HG03342 (cell line): Measurements from ENCODE around the gene SEMA3B.
"Not testable (repeated sequence)": the region's sequence is repeated elsewhere in the genome, so short reads cannot be mapped to it uniquely, and the experiment has no call there.

Source experiments
- ATAC-seq: cut with Tn5 transposase; IDR thresholded peaks from one replicate; pipeline ENCODE4 v1.9.1; 2021; ENCODE audit warnings: mild to moderate bottlenecking, moderate library complexity; ENCODE audit not compliant: unreplicated experiment

SEMA3B gene

GRCh38 chr3:50312041-50312440 is 43.1 kb downstream of the SEMA3B start:
- ATAC-seq, result not testable (repeated sequence)

GRCh38 chr3:50314342-50314741 is 45.4 kb downstream of the SEMA3B start:
- no peak for ATAC-seq

- no peak for ATAC-seq
Measured at GRCh38 chr3:50314816-50315215, 45.9 kb downstream of the SEMA3B start.

GRCh38 chr3:50316657-50317242 is 47.8 kb downstream of the SEMA3B start:
- ATAC-seq, result no peak

- ATAC-seq, result no peak
Measured at GRCh38 chr3:50317300-50317699, 48.4 kb downstream of the SEMA3B start.

- ATAC-seq, result no peak
Measured at GRCh38 chr3:50318163-50318562, 49.2 kb downstream of the SEMA3B start.

- ATAC-seq, result no peak
Measured at GRCh38 chr3:50318615-50319014, 49.7 kb downstream of the SEMA3B start.

- ATAC-seq, result no peak
Measured at GRCh38 chr3:50319181-50319893, 50.4 kb downstream of the SEMA3B start.

- no peak for ATAC-seq
Measured at GRCh38 chr3:50319894-50320625, 51.1 kb downstream of the SEMA3B start.

- ATAC-seq, result peak; percentile 36
Measured at GRCh38 chr3:50320853-50321335, 51.9 kb downstream of the SEMA3B start.

- ATAC-seq, result peak; percentile 64
Measured at GRCh38 chr3:50321336-50322114, 52.6 kb downstream of the SEMA3B start.

- ATAC-seq, result no peak
Measured at GRCh38 chr3:50322115-50322385, 53.1 kb downstream of the SEMA3B start.

- no peak for ATAC-seq
Measured at GRCh38 chr3:50322386-50323091, 53.6 kb downstream of the SEMA3B start, which contains the start of gene HYAL2. TSS of gene HYAL2 (minus strand) at chr3:50322745. CDS start at chr3:50320489, 2,256 bp downstream.

GRCh38 chr3:50323092-50323600 is 54.2 kb downstream of the SEMA3B start:
- no peak for ATAC-seq

GRCh38 chr3:50323614-50324199 is 54.8 kb downstream of the SEMA3B start:
- no peak for ATAC-seq

GRCh38 chr3:50324351-50325112 is 55.6 kb downstream of the SEMA3B start:
- no peak for ATAC-seq

GRCh38 chr3:50325113-50325480 is 56.1 kb downstream of the SEMA3B start:
- no peak for ATAC-seq

GRCh38 chr3:50325497-50326181 is 56.7 kb downstream of the SEMA3B start:
- no peak for ATAC-seq

GRCh38 chr3:50326182-50326541 is 57.2 kb downstream of the SEMA3B start:
- no peak for ATAC-seq
